Measurements from ENCODE around the gene ADGRG6.

Gene ADGRG6

GRCh38 chr6:142297996-142298753 lies 3.6 kb upstream of the ADGRG6 start:
- no peaks in the 10 kb centered on the region for H3K4me1 ChIP-seq (ENCODE audit: insufficient read depth, low read length, poor library complexity, severe bottlenecking)
- no peak overlapping the region for H3K4me2 ChIP-seq (ENCODE audit: low read depth, low read length, poor library complexity, severe bottlenecking)
- H3K36me3 ChIP-seq (ENCODE audit: insufficient read depth, low read length): no peaks in the 10 kb centered on the region
- TF ChIP-seq CTCF (conservative IDR thresholded peaks at IDR 0.05; ENCODE audit: low read length): no peak
- TF ChIP-seq EZH2phosphoT487 (IDR thresholded peaks at IDR 0.05; ENCODE audit: borderline replicate concordance): no peak
- H3K9me2 ChIP-seq (replicated peaks; ENCODE audit: low read depth, low read length): no peaks in the 10 kb centered on the region
- H4K20me1 ChIP-seq (ENCODE audit: insufficient read depth, low read length, poor library complexity, severe bottlenecking): no peaks in the 10 kb centered on the region
- H3K9me3 ChIP-seq (ENCODE audit: insufficient read depth, low read depth, low read length): no peaks in the 10 kb centered on the region
- H3K9ac ChIP-seq (ENCODE audit: low read depth, low read length, poor library complexity, severe bottlenecking): no peak overlapping the region
- H3F3A ChIP-seq (ENCODE audit: low read depth): no peaks in the 10 kb centered on the region
- no peak overlapping the region for H3K4me3 ChIP-seq (ENCODE audit: low read length, poor library complexity, severe bottlenecking)
- no peak overlapping the region for H2AFZ ChIP-seq (ENCODE audit: low read length)
- H3K79me2 ChIP-seq (ENCODE audit: insufficient read depth, low read length): no peaks in the 10 kb centered on the region
- no peaks in the 10 kb centered on the region for H3K27me3 ChIP-seq (ENCODE audit: insufficient read depth, low read length, poor library complexity, severe bottlenecking)

- H3K4me1 ChIP-seq (ENCODE audit: insufficient read depth, low read length, poor library complexity, severe bottlenecking): no peaks in the 10 kb centered on the region
- H3K36me3 ChIP-seq (ENCODE audit: insufficient read depth, low read length): no peaks in the 10 kb centered on the region
- H3K9ac ChIP-seq (ENCODE audit: low read depth, low read length, poor library complexity, severe bottlenecking): no peak overlapping the region
- no peaks in the 10 kb centered on the region for H3K27me3 ChIP-seq (ENCODE audit: insufficient read depth, low read length, poor library complexity, severe bottlenecking)
- no peak overlapping the region for H3K4me2 ChIP-seq (ENCODE audit: low read depth, low read length, poor library complexity, severe bottlenecking)
- no peaks in the 10 kb centered on the region for H3F3A ChIP-seq (ENCODE audit: low read depth)
- no peaks in the 10 kb centered on the region for H4K20me1 ChIP-seq (ENCODE audit: insufficient read depth, low read length, poor library complexity, severe bottlenecking)
- H3K4me3 ChIP-seq (ENCODE audit: low read length, poor library complexity, severe bottlenecking): no peak overlapping the region
- no peaks in the 10 kb centered on the region for H3K79me2 ChIP-seq (ENCODE audit: insufficient read depth, low read length)
- no peaks in the 10 kb centered on the region for H3K9me2 ChIP-seq (replicated peaks; ENCODE audit: low read depth, low read length)
- H3K9me3 ChIP-seq (ENCODE audit: insufficient read depth, low read depth, low read length): no peaks in the 10 kb centered on the region
- TF ChIP-seq EZH2phosphoT487 (IDR thresholded peaks at IDR 0.05; ENCODE audit: borderline replicate concordance) (no peak), CTCF (conservative IDR thresholded peaks at IDR 0.05; ENCODE audit: low read length) (no peak)
- H2AFZ ChIP-seq (ENCODE audit: low read length): no peak overlapping the region
Measured at GRCh38 chr6:142300302-142300701, 1.5 kb upstream of the ADGRG6 start.

GRCh38 chr6:142300758-142301650 lies 803 bp upstream of the ADGRG6 start:
- no peak overlapping the region for H2AFZ ChIP-seq (ENCODE audit: low read length)
- H3K9ac ChIP-seq (ENCODE audit: low read depth, low read length, poor library complexity, severe bottlenecking): no peak overlapping the region
- H3K36me3 ChIP-seq (ENCODE audit: insufficient read depth, low read length): no peaks in the 10 kb centered on the region
- H3K79me2 ChIP-seq (ENCODE audit: insufficient read depth, low read length): no peaks in the 10 kb centered on the region
- H3F3A ChIP-seq (ENCODE audit: low read depth): no peaks in the 10 kb centered on the region
- TF ChIP-seq EZH2phosphoT487 (IDR thresholded peaks at IDR 0.05; ENCODE audit: borderline replicate concordance) (no peak), CTCF (conservative IDR thresholded peaks at IDR 0.05; ENCODE audit: low read length) (no peak)
- no peaks in the 10 kb centered on the region for H4K20me1 ChIP-seq (ENCODE audit: insufficient read depth, low read length, poor library complexity, severe bottlenecking)
- no peaks in the 10 kb centered on the region for H3K27me3 ChIP-seq (ENCODE audit: insufficient read depth, low read length, poor library complexity, severe bottlenecking)
- H3K9me2 ChIP-seq (replicated peaks; ENCODE audit: low read depth, low read length): no peaks in the 10 kb centered on the region
- H3K4me3 ChIP-seq (ENCODE audit: low read length, poor library complexity, severe bottlenecking): no peak overlapping the region
- no peaks in the 10 kb centered on the region for H3K9me3 ChIP-seq (ENCODE audit: insufficient read depth, low read depth, low read length)
- H3K4me1 ChIP-seq (ENCODE audit: insufficient read depth, low read length, poor library complexity, severe bottlenecking): no peaks in the 10 kb centered on the region
- no peak overlapping the region for H3K4me2 ChIP-seq (ENCODE audit: low read depth, low read length, poor library complexity, severe bottlenecking)
